Peyer's patch (tissue), 4 donors: ENCODE results near the gene FRMD4A. TPM values are rescaled to one million over a fixed set of nuclear protein-coding genes. Genes with fewer than 3 reads are reported as not detected.

ENCODE experiments used
- DNase-seq, 3 donors: peaks; one replicate each; pipeline ENCODE4 v3.0.0-alpha.2; 2017 to 2019
- H3K27ac ChIP-seq, 4 donors: fragments of 200-600 bp; sonication (generic); one replicate each; pipeline ENCODE4 v1.5.1; 2016 to 2019
- H3K27me3 ChIP-seq, 2 donors: fragments of 200-600 bp; sonication (generic); one replicate each; pipeline ENCODE4 v1.5.1; 2019
- H3K36me3 ChIP-seq, 3 donors: fragments of 200-600 bp; sonication (generic); one replicate each; pipeline ENCODE4 v1.5.1; 2016 to 2019
- H3K4me1 ChIP-seq, 4 donors: fragments of 200-600 bp; sonication (generic); one replicate each; pipeline ENCODE4 v1.5.1; 2016 to 2019
- H3K4me3 ChIP-seq, 4 donors: fragments of 200-600 bp; sonication (generic); 1 replicate in 3 of 4; 2 replicates in 1 of 4; pipeline ENCODE4 v1.5.1; 2016 to 2019; ENCODE audit warnings: mild to moderate bottlenecking in 1 of 4
- H3K9me3 ChIP-seq, 4 donors: fragments of 200-600 bp; sonication (generic); one replicate each; pipeline ENCODE4 v1.5.1; 2016 to 2019; ENCODE audit warnings: mild to moderate bottlenecking in 1 of 4
- POLR2A ChIP-seq, 2 donors: fragments of 450-650 bp; IDR thresholded peaks; one replicate each; pipeline ENCODE4 v1.5.1; 2017; ENCODE audit warnings: antibody characterized with exemption in 2 of 2, mild to moderate bottlenecking in 2 of 2, moderate library complexity in 2 of 2
- small RNA-seq, 2 donors: library from RNA; depleted of rRNA; stranded (forward); fragments of <200 nt; gene quantifications; one replicate each; pipeline ENCODE3, GENCODE V24; 2016
- total RNA-seq, 4 donors: library from RNA; depleted of rRNA; stranded (reverse); fragments of >200 nt; gene quantifications; one replicate each; pipeline ENCODE4 v1.1.0, GENCODE V29; 2016
- TF ChIP-seq, protein P1 (sequence below), 6 experiments: fragments of 450-650 bp in 4 of 6; fragments of 200-600 bp in 2 of 6; sonication (generic) in 1 of 6; IDR thresholded peaks; one replicate each; pipeline ENCODE4 v1.5.1; 2017 to 2019; ENCODE audit warnings: antibody characterized with exemption in 6 of 6, mild to moderate bottlenecking in 3 of 6, moderate library complexity in 1 of 6

FRMD4A gene
- total RNA-seq, 4 donors from 2014 or later, result 3.0 to 47.9 (median 5.9) TPM

DNA sequence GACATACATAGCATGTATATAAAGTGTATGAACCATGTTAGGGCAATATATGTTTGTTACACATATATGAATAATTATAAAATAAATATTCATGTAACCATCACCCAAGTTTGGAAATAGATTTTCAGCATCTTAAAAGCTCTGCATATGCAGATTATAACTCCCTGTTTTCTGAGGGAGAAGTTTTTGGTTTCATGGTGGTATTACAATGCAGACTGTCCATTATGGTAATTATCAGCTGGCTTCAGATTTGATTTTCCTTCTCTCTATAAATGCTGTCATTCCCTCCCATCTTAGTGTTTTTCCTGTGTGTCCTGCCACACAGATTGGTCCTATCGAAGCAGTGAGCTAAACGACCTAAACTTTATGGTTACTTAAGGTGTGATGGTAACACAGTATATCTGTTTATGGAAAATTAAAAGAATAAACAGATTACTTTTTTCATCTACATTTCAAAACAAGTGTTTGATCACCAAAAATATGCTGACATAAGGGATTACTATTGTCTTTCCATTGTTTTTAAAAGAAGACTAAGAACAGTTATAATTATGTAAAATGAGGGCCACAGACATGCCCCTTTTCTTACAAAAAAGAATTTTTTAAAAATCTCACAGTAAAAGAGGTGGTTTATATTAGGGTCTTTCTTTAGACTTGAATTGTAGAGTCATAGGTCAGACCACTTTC lies 726.2 kb downstream of the FRMD4A start:
- no peak overlapping the region for H3K4me3 ChIP-seq
- no peaks in the 10 kb centered on the region for H3K27me3 ChIP-seq
- H3K9me3 ChIP-seq, result no peaks in the 10 kb centered on the region
- peaks cover 0 to 57% (median 0%) of the 10 kb centered on the region in 3 donors for H3K36me3 ChIP-seq
- TF ChIP-seq, protein P1, sequence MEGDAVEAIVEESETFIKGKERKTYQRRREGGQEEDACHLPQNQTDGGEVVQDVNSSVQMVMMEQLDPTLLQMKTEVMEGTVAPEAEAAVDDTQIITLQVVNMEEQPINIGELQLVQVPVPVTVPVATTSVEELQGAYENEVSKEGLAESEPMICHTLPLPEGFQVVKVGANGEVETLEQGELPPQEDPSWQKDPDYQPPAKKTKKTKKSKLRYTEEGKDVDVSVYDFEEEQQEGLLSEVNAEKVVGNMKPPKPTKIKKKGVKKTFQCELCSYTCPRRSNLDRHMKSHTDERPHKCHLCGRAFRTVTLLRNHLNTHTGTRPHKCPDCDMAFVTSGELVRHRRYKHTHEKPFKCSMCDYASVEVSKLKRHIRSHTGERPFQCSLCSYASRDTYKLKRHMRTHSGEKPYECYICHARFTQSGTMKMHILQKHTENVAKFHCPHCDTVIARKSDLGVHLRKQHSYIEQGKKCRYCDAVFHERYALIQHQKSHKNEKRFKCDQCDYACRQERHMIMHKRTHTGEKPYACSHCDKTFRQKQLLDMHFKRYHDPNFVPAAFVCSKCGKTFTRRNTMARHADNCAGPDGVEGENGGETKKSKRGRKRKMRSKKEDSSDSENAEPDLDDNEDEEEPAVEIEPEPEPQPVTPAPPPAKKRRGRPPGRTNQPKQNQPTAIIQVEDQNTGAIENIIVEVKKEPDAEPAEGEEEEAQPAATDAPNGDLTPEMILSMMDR (IDR thresholded peaks at IDR 0.05), result no peak
- H3K27ac ChIP-seq, result no peak overlapping the region
- H3K4me1 ChIP-seq, result no peaks in the 10 kb centered on the region
- DNase-seq, result no peak

DNA sequence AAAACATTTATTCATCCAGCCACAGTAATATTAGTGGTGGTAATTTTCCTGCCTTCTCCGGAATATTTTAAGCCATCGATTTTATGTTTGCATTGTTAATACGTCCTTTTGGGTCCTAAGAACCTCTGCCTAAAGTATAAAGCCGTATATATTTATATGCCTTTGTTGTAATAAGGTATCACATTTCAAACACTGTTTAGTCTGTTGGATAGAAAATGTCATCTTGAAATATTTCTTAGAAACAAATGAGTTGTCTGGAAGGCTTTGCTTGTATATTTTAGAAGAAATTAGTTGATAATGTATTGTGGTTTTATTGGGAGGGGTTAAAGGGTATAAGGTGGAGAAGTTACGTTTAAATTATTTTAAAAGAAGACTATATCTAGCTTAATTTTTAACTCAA lies 732.8 kb downstream of the FRMD4A start:
- Histone ChIP-seq H3K27ac (no peak overlapping the region), H3K4me1 (no peaks in the 10 kb centered on the region), H3K27me3 (no peaks in the 10 kb centered on the region), H3K4me3 (no peak overlapping the region), H3K36me3 (peaks cover 0 to 44% (median 0%) of the 10 kb centered on the region in 3 donors), H3K9me3 (no peaks in the 10 kb centered on the region)
- DNase-seq, result no peak
- no peak for TF ChIP-seq POLR2A (IDR thresholded peaks at IDR 0.05)
- TF ChIP-seq, protein P1 (IDR thresholded peaks at IDR 0.05), result no peak

DNA sequence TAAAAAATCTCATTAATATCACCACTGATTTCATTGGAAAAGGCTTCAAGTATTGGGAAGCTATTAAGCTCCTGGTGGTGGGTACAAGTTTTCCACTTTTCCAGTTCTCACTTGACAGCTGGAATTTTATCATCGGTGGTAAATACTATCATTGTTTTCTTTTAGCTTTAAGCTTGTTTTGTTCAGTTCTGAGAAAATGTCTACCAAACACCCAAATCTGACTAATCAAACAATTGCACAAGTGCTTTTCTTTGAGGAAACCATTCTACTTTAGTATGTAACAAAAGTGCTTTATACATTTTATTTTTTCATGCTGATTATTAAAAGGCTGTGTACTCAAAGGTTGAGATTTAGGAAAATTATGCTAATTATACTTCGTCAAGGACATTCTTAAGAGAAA lies 736.1 kb downstream of the FRMD4A start:
- TF ChIP-seq, protein P1 (IDR thresholded peaks at IDR 0.05), result no peak
- TF ChIP-seq POLR2A (IDR thresholded peaks at IDR 0.05), result no peak
- H3K4me1 ChIP-seq, result no peaks in the 10 kb centered on the region
- no peak for DNase-seq
- H3K9me3 ChIP-seq, result no peaks in the 10 kb centered on the region
- H3K4me3 ChIP-seq, result no peak overlapping the region
- no peak overlapping the region for H3K27ac ChIP-seq
- H3K36me3 ChIP-seq, result peaks cover 0 to 30% (median 0%) of the 10 kb centered on the region in 3 donors
- H3K27me3 ChIP-seq, result no peaks in the 10 kb centered on the region

Small RNA genes lying within 50 kb of the gene (small RNA-seq; reads per million reads assigned to genes)
- 0 reads per million in 2 donors for gene RNA5SP301
